ENCODE results near the gene AK5.

DNA sequence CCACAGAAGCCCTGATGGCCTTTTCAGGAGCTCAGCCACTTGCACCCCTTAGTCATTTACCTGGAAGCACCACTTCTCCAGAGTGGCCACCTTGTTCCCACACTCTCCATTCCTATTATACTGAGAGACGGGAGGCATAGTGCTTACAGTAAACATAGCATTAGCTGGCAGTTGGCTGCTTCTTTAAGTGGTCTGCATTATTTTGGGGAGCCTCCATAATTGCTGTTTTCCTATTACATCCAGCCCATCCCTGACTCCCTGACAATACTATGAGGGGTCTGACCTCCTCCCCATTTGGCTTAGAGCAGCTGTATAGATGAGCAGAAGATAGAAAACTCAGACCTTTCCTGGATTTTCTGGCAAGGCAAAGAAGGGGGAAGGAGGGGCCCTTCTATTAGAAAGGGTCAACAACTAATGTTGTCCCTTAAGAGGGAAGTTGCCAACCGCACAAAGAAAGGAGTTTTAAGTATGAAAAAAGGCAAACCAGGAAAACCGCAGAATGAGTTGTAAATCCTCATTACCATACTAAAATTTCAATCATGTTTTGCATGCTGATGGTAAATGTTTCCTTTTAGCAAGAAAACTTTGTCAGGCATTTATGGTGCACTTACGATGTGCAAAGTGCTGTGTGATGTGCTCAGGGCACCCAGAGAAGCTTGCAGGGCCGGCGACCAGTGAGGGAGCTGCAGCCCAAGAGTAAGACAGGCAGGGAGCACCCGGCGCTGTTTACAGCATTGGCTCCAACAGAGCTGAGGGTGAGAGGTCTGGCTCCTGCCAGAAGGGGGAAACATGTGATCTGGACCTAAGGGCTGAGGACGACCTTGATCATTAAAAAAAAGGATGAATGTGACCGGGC is 233.3 kb downstream of the AK5 start:
- TF ChIP-seq EZH2 (IDR thresholded peaks at IDR 0.05; ENCODE audit: borderline replicate concordance, insufficient read depth, low read depth, low read length, poor library complexity, severe bottlenecking), result no peak
- TF ChIP-seq, protein P1, sequence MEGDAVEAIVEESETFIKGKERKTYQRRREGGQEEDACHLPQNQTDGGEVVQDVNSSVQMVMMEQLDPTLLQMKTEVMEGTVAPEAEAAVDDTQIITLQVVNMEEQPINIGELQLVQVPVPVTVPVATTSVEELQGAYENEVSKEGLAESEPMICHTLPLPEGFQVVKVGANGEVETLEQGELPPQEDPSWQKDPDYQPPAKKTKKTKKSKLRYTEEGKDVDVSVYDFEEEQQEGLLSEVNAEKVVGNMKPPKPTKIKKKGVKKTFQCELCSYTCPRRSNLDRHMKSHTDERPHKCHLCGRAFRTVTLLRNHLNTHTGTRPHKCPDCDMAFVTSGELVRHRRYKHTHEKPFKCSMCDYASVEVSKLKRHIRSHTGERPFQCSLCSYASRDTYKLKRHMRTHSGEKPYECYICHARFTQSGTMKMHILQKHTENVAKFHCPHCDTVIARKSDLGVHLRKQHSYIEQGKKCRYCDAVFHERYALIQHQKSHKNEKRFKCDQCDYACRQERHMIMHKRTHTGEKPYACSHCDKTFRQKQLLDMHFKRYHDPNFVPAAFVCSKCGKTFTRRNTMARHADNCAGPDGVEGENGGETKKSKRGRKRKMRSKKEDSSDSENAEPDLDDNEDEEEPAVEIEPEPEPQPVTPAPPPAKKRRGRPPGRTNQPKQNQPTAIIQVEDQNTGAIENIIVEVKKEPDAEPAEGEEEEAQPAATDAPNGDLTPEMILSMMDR (IDR thresholded peaks at IDR 0.05), result no peak

Measured in B cell (primary cell).